IMR-90 (cell line): Measurements from ENCODE around the gene ALAD. TPM values are rescaled to one million over a fixed set of nuclear protein-coding genes. Genes with fewer than 3 reads are reported as not detected.
"Not testable (repeated sequence)": the region's sequence is repeated elsewhere in the genome, so short reads cannot be mapped to it uniquely, and the experiment has no call there.

ENCODE experiments used
- ATAC-seq: fragments of 200-7000 bp; cut with Tn5 transposase; 2 replicates; pipeline ENCODE4 v1.9.1; 2020; ENCODE audit warnings: low read depth, mild to moderate bottlenecking, moderate library complexity
- BruUV-seq: library from RNA; stranded (reverse); fragments of 400-500 nt; replicated peaks from 2 replicates; lab custom pipeline; 2021; lab: Mats Ljungman, UMichigan
- CTCF ChIA-PET: fragments of 300-600 bp; formaldehyde crosslinking; extraction: SDS; loops from one replicate; lab custom pipeline; 2021; ENCODE audit warnings: antibody characterized with exemption; lab: Yijun Ruan, JAX
- POLR2A ChIA-PET: fragments of 300-600 bp; sonication (Branson Sonifier 250); formaldehyde crosslinking; loops from one replicate; lab custom pipeline; 2022; ENCODE audit warnings: antibody characterized with exemption; ENCODE audit not compliant: unreplicated experiment; lab: Charles Lee
- DNase-seq: peaks from one replicate; pipeline ENCODE4 v3.0.0; 2013
- H2AFZ ChIP-seq: replicated peaks from 2 replicates; pipeline ENCODE3; 2013; ENCODE audit warnings: low read length, mild to moderate bottlenecking; ENCODE audit not compliant: poor library complexity
- H2AK5ac ChIP-seq: 2 replicates; pipeline ENCODE4 v1.6.1; 2013; ENCODE audit warnings: low read depth, low read length, inconsistent platforms
- H2AK9ac ChIP-seq: replicated peaks from 2 replicates; pipeline ENCODE3; 2013; ENCODE audit warnings: mild to moderate bottlenecking, low read depth, low read length, moderate library complexity; ENCODE audit not compliant: poor library complexity
- H2BK120ac ChIP-seq: 2 replicates; pipeline ENCODE4 v1.6.1; 2013; ENCODE audit warnings: low read depth, low read length, inconsistent platforms
- H2BK15ac ChIP-seq: 3 replicates; pipeline ENCODE4 v1.6.1; 2013; ENCODE audit warnings: low read depth, low read length, inconsistent platforms
- H2BK20ac ChIP-seq: 2 replicates; pipeline ENCODE4 v1.6.1; 2013; ENCODE audit warnings: low read depth, mild to moderate bottlenecking, inconsistent platforms, low read length, moderate library complexity
- H2BK5ac ChIP-seq: 2 replicates; pipeline ENCODE4 v1.6.1; 2013; ENCODE audit warnings: mild to moderate bottlenecking, low read depth, low read length, inconsistent platforms; ENCODE audit not compliant: poor library complexity, severe bottlenecking
- H3K14ac ChIP-seq: replicated peaks from 2 replicates; pipeline ENCODE4 v1.6.1; 2013; ENCODE audit warnings: low read depth, low read length, inconsistent platforms
- H3K18ac ChIP-seq: 2 replicates; pipeline ENCODE4 v1.6.1; 2013; ENCODE audit warnings: low read depth, low read length, control low read depth
- H3K23ac ChIP-seq: 2 replicates; pipeline ENCODE4 v1.6.1; 2013; ENCODE audit warnings: low read depth, low read length, inconsistent platforms
- H3K27ac ChIP-seq: 2 replicates; pipeline ENCODE4 v1.5.1; 2013; ENCODE audit warnings: mild to moderate bottlenecking, control low read depth, low read length; ENCODE audit not compliant: insufficient read depth
- H3K27me3 ChIP-seq: 2 replicates; pipeline ENCODE4 v1.6.1; 2013; ENCODE audit warnings: low read length; ENCODE audit not compliant: control insufficient read depth, insufficient read depth
- H3K36me3 ChIP-seq: 2 replicates; pipeline ENCODE4 v1.6.1; 2013; ENCODE audit warnings: low read length, mixed read lengths; ENCODE audit not compliant: control insufficient read depth, insufficient read depth
- H3K4ac ChIP-seq: 2 replicates; pipeline ENCODE4 v1.6.1; 2013; ENCODE audit warnings: low read depth, low read length, inconsistent platforms
- H3K4me1 ChIP-seq: 2 replicates; pipeline ENCODE4 v1.6.1; 2013; ENCODE audit warnings: low read length, mixed read lengths; ENCODE audit not compliant: control insufficient read depth, insufficient read depth
- H3K4me2 ChIP-seq: 2 replicates; pipeline ENCODE4 v1.6.1; 2013; ENCODE audit warnings: low read depth, mild to moderate bottlenecking, control low read depth, low read length, moderate library complexity
- H3K4me3 ChIP-seq: 2 replicates; pipeline ENCODE4 v1.5.1; 2013; ENCODE audit warnings: low read depth, mild to moderate bottlenecking, control low read depth, low read length, moderate library complexity; ENCODE audit not compliant: insufficient read depth
- H3K56ac ChIP-seq: 2 replicates; pipeline ENCODE4 v1.6.1; 2013; ENCODE audit warnings: low read length, inconsistent platforms; ENCODE audit not compliant: insufficient read depth; ENCODE audit errors: extremely low read depth
- H3K79me1 ChIP-seq, 2 experiments: 2 replicates each; pipeline ENCODE4 v1.6.1; 2013; ENCODE audit warnings: low read length in 2 of 2, inconsistent platforms in 1 of 2, low read depth in 1 of 2
- H3K9ac ChIP-seq: 2 replicates; pipeline ENCODE4 v1.6.1; 2013; ENCODE audit warnings: low read depth, low read length, control low read depth
- H3K9me1 ChIP-seq: 2 replicates; pipeline ENCODE4 v1.6.1; 2013; ENCODE audit warnings: low read length, inconsistent platforms; ENCODE audit not compliant: insufficient read depth
- H3K9me3 ChIP-seq: 2 replicates; pipeline ENCODE4 v1.6.1; 2013; ENCODE audit warnings: low read length; ENCODE audit not compliant: control insufficient read depth, insufficient read depth
- H4K20me1 ChIP-seq: 2 replicates; pipeline ENCODE4 v1.6.1; 2013; ENCODE audit warnings: low read length, inconsistent platforms; ENCODE audit not compliant: insufficient read depth
- H4K5ac ChIP-seq: 2 replicates; pipeline ENCODE4 v1.6.1; 2013; ENCODE audit warnings: mild to moderate bottlenecking, low read depth, low read length, control low read depth
- H4K8ac ChIP-seq, 2 experiments: 2 replicates each; pipeline ENCODE4 v1.6.1; 2013; ENCODE audit warnings: low read depth in 2 of 2, low read length in 2 of 2, control low read depth in 1 of 2, inconsistent platforms in 1 of 2
- H4K91ac ChIP-seq: 2 replicates; pipeline ENCODE4 v1.6.1; 2013; ENCODE audit warnings: low read depth, low read length, inconsistent platforms; ENCODE audit not compliant: insufficient read depth
- WGBS, 2 experiments: methylation state at CpG; one replicate each; pipeline versions ENCODE4 v1.1.5 to v1.1.7; 2013; ENCODE audit warnings: missing lambda C conversion rate in 2 of 2; ENCODE audit not compliant: insufficient read length in 1 of 2; ENCODE audit errors: extremely low coverage in 2 of 2; 5-methylcytosine and 5-hydroxymethylcytosine counted together
- dilution Hi-C: fragments of 300-500 bp; cut with HindIII; formaldehyde crosslinking; loops from one replicate; pipeline ENCODE4 v1.14.3; 2018; ENCODE audit warnings: low sequenced_read_pairs; ENCODE audit not compliant: unreplicated experiment
- in situ Hi-C: fragments of 300-500 bp; cut with MboI; formaldehyde crosslinking; loops from 3 replicates; pipeline ENCODE4 v1.14.3; 2019; ENCODE audit warnings: low sequenced_read_pairs, inconsistent platforms, mixed read lengths
- intact Hi-C: fragments of 100-400 bp; cut with micrococcal nuclease; formaldehyde crosslinking; loops from 2 replicates; pipeline ENCODE4 v1.10.0; 2022
- polyA plus RNA-seq, 3 experiments: library from polyadenylated mRNA; depleted of rRNA; stranded (reverse); fragments of >200 nt; gene quantifications; 2 replicates each; pipeline ENCODE4 v1.2.3, GENCODE V29; 2012; ENCODE audit warnings: low replicate concordance in 1 of 3
- total RNA-seq: library from RNA; depleted of rRNA; stranded (reverse); fragments of >200 nt; gene quantifications from 2 replicates; pipeline ENCODE4 v1.2.3, GENCODE V29; 2012

The ALAD gene
- total and polyA plus RNA-seq, 2 of the 4 experiments (the other 2 are of a cell fraction): 11.1 to 15.6 TPM

DNA sequence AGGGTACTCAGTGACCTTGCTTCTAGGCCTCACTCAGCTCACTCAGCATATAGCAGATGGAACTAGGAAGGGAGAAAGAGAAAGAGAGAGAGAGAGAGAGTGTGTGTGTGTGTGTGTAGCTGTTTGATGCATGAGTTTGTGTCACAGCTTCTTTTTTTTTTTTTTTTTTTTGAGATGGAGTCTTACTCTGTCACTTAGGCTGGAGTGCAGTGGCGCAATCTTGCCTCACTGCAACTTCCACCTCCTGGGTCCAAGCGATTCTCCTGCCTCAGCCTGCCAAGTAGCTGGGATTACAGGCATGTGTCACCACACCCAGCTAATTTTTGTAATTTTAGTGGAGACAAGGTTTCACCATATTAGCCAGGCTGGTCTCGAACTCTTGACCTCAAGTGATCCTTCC is 35.4 kb downstream of the ALAD start:
- H2AK5ac ChIP-seq, CTCF ChIA-PET, BruUV-seq, H3K4me2 ChIP-seq, H4K5ac ChIP-seq, intact Hi-C loops, H3K18ac ChIP-seq, H3K4ac ChIP-seq, H3K9me1 ChIP-seq, H3K23ac ChIP-seq, ATAC-seq, in situ Hi-C loops, H2BK20ac ChIP-seq, POLR2A ChIA-PET, H4K20me1 ChIP-seq, H4K8ac ChIP-seq, H3K14ac ChIP-seq, DNase-seq, H3K27ac ChIP-seq, H2AK9ac ChIP-seq, H3K36me3 ChIP-seq, H4K91ac ChIP-seq, H2BK5ac ChIP-seq, H2AFZ ChIP-seq, H3K4me3 ChIP-seq, H3K9me3 ChIP-seq, H3K56ac ChIP-seq, H3K79me1 ChIP-seq, dilution Hi-C loops, H3K9ac ChIP-seq, H2BK15ac ChIP-seq, H2BK120ac ChIP-seq, H3K4me1 ChIP-seq: not testable (repeated sequence)
- H3K27me3 ChIP-seq: peaks cover 21% of the 10 kb centered on the region
- WGBS, 2 experiments: no CpG with 5 or more reads among the region's 3 CpGs
